GM10847 (cell line): ENCODE results near the gene KCNK16.

Experiments used
- POLR2A ChIP-seq: IDR thresholded peaks from 2 replicates; pipeline ENCODE4 v1.6.1; 2011; ENCODE audit not compliant: insufficient read length; ENCODE audit errors: extremely low read depth

Gene KCNK16

DNA sequence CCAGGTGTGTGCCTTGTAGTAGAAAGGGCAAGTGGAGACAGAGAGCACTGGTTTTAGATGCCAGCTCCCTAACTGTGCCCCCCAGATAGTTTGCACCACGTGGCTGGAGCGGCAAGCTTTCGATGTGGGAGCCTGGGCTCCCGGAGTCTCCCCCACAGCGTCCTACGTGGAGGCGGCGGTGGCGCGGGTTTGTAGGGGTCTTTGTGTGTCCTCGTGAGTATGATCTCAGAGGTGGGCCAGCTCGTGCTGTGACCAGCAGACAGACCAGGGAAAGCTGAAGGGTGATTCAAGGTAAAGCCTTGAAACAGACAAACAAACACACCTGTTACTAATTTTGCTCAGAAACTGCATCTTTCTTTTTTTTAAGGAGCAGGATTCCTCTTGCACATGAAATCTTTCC, 5.6 kb upstream of the KCNK16 start:
- no peak for TF ChIP-seq POLR2A

- TF ChIP-seq POLR2A = no peak
Observed at GRCh38 chr6:39327507-39327906, 5.0 kb upstream of the KCNK16 start.

DNA sequence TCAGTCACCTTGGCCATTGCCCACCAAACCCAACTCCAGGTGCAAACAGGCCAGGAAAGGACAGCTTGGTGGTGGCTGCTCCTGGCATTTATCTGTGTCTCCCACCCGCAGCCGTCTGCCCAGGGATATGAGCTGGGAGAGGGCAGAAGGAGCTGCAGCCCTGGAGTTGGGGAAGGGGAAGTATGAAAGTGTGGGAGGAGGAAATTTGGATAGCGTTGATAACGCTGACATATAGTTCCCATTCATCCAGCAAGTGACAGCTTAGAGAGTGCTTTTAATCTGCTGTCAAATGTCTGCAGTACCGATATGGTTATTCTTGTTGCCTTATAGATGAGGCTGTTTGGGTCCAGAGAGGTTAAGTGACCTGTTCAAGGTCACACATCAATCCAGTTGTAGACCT, 741 bp downstream of the KCNK16 start:
- TF ChIP-seq POLR2A = no peak

GRCh38 chr6:39320363-39320984, 2.0 kb downstream of the KCNK16 start:
- TF ChIP-seq POLR2A = no peak

- no peak for TF ChIP-seq POLR2A
Observed at GRCh38 chr6:39319621-39320362, 2.7 kb downstream of the KCNK16 start.

DNA sequence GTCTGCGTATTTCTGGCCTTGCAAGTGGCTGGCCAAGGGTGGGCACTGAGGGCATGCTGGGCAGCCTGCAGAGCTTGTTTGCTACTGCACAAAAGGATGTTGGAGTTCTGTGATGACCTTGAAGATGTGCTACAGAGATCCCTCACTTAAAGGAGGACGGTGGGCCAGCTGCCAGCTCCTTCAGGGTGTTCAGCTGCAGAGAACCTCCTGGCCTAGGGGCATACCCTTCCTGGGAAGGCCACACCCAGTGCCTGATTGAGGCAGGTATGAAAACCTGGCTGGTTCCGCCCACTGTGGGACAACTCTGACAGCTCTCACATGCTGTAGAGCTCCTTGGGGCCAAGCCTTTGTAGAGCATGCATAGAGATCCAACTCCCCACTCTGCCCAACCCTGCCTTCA, 5.2 kb downstream of the KCNK16 start:
- no peak for TF ChIP-seq POLR2A

DNA sequence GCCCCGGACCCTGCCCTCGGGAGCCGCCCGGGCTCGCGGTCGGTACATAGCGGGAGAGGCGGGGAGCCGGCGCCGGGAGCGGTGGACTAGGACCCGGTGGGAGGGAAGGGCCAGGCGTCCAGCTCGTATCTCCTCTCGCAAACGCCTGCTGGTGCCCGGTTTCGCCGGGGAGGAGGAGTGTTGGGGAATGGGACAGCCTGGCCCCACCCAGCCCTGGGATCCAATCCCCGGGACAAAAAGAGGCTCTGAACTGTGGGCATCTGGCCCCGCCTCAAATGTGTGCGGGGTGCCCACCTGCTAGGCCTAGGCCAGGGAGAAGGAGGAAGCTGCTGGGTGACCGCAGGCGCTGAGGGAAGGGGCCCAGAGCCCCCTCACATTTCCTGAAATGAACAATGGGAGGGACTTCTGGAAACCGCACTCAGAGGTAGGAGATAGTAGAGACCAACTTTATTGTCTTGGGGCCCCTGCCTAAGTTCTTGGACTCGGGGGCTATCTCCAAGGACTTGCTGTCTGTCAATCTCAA, 8.2 kb downstream of the KCNK16 start, which contains the start of gene KCNK17:
Gene KCNK17 (minus strand): TSS at position 147 of the 523 bp plus-strand sequence. CDS start 99 bp downstream, at position 48.
- no peak for TF ChIP-seq POLR2A

DNA sequence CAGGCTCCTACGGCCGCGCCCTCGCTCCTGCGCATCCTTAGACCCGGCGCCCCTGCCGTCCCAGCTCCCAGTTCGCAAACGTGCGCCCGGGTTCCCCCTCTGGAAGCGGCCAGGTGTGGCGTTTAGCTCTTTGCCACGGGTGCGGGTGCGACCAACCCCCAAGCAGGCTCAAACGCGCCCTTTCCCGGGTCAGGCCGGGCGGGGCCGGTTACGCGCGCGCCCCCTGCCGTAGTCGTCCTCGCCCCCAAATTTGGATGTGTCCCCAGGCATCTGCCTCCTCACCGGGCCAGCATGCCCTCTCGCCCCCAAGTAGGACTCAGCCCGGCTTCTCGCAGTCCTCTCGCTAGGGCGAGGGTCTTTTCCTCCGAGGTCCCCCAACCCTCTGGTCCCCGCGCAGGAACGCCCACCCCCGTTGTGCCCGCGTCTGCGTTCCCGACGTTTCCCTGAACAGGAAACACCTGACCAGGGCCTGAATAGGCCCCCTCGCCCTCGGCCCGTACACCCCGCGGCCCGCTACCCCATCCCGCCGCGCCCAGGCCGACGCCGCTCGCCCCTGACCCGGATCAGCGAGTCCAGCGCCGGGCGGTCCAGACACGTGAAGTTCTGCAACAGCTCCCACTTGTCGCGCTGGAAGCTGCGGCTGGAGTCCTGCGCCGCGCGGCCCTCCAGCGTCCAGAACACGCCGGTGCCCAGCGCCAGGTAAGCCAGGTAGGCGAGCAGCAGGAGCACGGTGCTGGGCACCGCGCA, 8.8 kb downstream of the KCNK16 start:
- no peak for TF ChIP-seq POLR2A

DNA sequence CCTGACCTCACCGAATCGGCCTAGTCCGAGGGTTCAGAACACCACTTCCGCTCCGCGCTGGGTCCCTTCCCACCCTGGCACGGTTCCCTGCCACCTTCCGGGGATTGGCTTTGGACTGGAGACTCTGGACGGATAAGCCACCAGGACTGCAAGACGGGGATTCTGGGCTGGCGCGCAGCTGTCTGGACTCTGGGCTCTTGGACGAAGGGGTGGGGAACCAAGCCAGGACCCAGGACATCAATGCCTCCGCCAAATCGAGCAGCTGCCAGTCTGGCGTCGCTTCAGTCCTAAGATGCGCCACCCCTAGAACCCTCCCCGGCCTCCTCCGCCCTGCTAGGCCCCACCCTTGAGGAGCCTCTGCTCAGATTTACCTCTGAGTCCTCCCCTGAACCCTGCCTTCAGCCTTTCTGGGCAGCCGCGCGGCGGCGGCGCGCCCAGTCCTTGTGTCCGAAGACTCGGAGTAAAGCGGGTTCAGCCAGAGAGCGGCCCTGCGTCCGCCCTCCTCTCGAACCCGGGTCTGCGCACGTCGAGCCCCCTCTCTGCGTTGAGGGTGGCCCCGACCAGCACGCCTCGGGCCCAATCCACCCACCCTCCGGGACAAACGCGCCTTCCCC, 9.5 kb downstream of the KCNK16 start:
- TF ChIP-seq POLR2A = no peak

DNA sequence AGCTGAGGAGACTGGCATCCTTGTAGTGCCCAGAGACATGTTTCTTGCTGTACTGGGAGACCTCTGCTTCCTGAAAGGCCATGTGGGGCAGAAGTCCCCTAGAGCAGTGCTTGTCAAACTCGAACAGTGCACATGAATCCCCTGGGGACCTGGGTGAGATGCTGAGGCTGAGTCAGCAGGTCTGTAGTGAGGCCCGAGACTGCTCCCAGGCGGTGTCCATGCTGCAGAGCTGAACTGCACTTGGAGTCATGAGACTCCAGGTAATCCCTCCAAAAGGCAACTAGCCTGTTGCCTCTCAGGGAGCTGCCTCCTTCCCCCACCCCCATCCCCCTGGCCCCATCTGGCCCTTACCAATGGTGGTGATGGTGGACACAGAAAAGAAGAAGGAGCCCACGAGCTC, 12.0 kb downstream of the KCNK16 start:
- TF ChIP-seq POLR2A = no peak

DNA sequence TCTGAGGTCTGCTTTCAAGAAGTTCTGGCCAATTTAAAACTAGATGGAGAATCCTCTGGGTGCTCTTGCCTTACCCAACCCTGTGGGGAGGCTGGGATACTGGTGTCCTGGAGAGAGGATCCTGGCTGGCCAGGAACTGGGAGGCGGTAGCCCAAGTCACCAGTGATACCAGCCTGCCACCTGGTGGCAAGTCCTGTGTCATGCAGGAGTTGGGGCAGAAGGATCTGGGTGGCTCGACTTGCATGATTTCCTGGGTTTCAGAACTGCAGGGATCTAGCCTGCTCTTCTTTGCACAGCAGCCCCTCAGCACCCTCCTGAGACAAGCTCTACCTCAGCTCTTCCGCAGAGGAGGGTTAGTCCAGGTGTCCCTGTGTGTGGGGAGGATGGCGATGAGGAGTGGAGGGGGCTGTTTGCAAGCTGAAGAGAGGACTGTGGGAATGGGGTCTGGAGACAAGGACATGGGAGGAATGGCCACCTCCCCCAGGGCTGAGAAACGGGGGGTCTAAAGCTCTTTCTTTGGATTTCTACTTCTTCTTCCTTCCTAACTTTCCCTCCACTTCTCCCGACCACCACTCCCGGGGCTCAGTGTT, 12.5 kb downstream of the KCNK16 start:
- TF ChIP-seq POLR2A = no peak

GRCh38 chr6:39307462-39307861, 15.0 kb downstream of the KCNK16 start:
- no peak for TF ChIP-seq POLR2A

GRCh38 chr6:39304951-39305350, 17.6 kb downstream of the KCNK16 start:
- TF ChIP-seq POLR2A = no peak

GRCh38 chr6:39303425-39304153, 18.9 kb downstream of the KCNK16 start:
- TF ChIP-seq POLR2A = no peak
